ENCODE data around the gene KRTDAP.

KRTDAP gene

DNA sequence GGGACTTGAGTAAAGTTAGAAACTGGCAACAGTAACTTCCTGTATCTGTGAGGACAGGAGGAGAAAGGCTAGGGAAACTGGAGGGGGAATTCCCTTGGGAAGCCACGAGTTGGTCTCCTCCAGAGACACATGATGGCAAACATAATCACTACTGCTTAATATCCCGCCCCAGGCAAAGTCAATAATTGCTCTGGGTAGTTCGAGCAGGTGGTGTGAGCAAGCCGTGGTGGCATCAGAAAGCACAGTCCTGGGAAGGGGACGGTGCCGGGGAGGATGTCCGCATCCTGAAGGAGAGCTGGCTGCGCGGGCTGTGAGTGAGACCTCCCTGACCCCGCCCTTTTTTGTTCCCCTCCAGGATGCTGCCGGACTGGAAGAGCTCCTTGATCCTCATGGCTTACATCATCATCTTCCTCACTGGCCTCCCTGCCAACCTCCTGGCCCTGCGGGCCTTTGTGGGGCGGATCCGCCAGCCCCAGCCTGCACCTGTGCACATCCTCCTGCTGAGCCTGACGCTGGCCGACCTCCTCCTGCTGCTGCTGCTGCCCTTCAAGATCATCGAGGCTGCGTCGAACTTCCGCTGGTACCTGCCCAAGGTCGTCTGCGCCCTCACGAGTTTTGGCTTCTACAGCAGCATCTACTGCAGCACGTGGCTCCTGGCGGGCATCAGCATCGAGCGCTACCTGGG is 40.8 kb downstream of the KRTDAP start:
- DNase-seq = no peak

DNA sequence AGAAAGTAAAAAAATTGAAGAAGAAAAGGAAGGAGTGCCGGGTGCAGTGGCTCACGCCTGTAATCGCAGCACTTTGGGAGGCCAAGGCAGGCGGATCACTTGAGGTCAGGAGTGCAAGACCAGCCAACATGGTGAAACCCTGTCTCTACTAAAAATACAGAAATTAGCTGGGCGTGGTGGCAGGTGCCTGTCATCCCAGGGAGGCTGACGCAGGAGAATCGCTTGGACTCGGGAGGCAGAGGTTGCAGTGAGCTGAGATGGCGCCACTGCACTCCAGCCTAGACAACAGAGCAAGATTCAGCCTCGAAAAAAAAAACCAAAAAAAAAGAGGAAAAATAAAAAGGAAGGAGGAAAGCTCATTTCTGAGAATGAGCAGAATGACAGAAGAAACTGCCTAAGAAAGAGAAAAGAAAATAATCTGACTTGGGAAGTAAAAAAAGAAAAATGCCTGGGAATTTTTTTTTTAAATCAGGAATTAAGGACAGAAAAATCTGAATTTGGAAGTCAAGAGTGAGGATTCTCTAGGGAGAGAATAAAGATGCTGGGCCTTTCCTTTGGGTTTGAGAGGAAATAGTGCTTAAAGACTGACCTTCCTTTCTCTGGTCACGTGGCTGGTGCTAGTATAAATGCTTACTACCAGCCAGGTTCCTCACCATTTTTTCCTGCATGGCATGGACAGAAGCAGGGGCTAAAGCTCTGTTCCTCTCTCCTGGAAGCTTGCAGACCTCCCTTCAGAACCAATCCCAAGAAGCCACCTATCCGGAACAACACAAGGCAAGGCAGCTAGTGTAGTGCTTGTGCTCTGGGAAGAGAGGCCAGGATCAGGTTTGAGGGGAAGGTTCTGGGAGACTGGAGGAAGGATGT is 42.4 kb downstream of the KRTDAP start, which contains the start of gene FFAR2:
TSS of gene FFAR2 (plus strand) at position 652 of the 864 bp plus-strand sequence. CDS start 1,458 bp downstream, outside the sequence.
- DNase-seq = no peak

DNA sequence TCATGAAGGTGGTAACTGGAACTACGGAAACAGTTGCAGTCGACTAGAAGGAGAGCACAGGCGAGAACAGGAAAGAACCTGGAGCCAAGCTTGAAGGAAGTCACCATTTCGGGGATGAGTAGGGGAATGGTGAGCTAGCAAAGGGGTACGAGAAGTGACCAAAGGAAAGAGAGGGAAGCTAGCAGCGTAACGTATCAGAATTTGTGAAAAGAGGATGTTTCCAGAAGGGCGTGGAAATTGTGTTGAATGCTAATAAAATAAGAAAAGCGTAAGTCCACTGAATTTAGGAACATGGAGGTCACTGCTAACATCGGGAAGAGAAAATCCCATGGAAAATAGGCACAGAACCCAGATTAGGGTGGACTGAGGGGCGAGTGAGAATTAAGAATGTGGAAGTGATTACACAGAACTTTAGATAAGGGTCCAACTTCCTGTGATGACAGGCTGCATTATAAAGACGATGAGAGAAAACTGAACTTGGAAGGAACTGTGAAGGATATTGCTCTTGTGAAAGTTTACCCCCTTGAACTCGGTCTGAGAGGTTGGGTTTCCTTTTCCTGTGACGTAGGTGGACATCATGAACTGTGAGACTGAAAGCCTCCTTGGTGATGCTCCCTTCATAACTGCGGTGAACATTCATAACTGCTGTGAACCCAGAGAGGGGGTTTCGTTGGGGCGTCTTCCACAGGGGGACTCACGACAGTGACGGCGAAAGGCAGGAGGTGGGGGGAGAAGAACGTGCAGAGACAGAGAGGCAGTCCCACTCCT is 44.3 kb downstream of the KRTDAP start:
- no peak for DNase-seq

DNA sequence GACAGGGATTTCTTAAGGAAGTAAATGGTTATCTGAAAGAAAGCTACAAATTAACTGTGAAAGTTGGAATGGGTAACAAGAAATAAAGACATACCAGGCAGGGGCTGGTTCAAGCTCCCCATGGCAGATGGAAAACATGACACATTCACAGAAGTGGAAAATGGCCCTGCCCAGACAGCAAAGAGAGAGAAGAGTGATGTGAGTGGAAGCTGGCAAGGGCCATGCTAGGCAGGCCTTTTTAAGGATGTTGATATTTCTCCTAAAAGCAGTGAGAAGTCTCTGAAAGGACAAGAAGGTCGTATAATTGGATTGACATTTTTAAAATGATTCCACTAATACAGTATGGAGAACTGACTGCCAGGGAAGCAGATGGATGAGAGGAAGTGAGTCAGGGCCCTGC is 45.5 kb downstream of the KRTDAP start:
- DNase-seq = no peak

DNA sequence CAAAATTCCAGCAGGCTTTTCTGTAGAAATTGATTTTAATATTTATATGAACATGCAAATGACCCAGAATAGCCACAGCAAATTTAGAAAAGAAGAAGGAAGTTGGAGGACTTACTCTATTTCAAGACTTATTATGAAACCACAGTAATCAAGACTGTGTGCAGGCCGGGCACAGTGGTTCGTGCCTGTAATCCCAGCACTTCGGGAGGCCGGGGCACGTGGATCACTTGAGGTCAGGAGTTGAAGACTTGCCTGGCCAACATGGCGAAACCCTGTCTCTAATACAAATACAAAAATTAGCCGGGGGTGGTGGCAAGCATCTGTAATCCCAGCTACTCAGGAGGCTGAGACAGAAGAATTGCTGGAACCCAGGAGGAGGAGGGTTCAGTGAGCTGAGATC is 48.2 kb downstream of the KRTDAP start:
- DNase-seq = no peak

DNA sequence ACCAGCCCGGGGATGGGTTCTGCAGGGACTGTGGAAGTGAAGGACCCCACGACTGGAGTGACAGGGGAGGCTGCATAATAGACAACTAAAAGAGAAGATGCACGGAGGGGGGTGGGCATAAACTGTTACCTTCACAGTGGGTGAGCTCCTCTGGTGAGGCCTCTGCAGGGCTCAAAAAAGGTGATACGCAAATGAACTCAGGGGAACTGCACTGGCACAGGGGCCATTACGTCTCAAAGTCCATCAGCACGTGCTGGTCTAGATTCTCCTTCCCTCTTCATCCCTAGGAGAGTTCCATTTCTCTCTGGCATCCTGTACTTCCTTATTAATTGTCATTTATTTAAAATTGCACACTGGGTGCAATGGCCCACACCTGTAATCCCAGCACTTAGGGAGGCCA is 50.3 kb downstream of the KRTDAP start:
- no peak for DNase-seq

DNA sequence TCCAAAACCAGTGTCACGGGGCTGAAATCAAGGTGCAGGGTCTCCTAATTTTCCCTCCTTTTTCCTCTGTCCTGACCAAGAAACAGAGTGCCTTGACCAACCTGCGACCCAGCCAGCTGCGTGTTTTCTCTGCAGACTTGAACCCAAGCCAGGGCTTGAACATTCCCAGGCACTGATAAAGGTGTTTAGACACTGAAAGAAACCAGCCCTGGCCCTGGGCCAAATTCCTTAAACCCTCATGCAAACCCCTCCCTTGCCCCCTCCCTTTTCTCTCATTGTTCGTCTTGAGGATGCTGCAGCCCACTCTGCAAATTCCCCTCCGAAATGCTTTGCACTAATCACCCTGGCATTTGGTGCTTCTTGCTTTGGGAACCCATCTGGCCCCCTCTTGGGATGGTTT is 51.7 kb downstream of the KRTDAP start:
- DNase-seq = no peak

DNA sequence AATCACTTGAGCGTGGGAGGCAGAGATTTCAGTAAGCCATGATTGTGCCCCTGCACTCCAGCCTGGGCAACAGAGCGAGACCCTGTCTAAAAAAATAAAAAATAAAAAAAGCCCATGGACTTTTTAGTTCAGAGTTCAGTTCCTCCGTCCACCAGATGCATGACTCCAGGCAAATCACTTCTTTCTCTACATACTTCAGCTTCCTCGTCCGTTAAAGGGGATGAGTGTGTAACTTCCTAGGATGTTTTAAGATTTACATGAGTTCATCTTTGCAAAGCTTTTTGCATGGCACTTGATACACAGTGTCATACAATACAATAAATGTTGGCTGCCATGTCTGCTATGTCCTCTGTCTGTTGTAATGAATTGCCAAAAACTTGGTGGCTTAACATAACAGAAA is 52.2 kb downstream of the KRTDAP start:
- no peak for DNase-seq

DNA sequence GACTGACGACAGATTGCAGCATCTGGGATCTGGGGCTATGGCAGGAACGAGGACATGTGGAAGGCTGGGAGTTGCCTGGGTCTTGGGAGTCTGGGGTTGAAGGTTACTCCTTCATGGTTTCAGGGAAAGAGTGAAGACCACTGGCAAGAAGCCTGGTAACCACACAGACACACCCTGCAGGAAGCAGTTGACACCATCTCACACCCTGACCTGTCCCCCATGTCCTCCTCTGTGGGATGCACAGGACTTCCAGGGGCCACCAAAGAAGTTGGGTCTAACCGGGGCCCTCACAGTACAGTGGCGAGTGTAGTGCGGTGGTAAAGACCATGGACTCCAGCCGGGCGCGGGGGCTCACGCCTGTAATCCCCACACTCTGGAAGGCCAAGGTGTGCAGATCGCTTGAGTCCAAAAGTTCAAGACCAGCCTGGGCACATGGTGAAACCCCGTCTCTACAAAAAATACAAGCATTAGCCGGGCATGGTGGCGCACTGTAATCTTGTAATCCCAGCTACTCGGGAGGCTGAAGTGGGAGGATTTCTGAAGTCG is 52.8 kb downstream of the KRTDAP start:
- DNase-seq = no peak
